Panc1 (cell line): Measurements from ENCODE around the gene MGAT5B.

Experiments used
- CTCF ChIP-seq: fragments of 450-650 bp; IDR thresholded peaks from 2 replicates; pipeline ENCODE4 v1.5.1; 2017; ENCODE audit warnings: mild to moderate bottlenecking
- TF ChIP-seq, protein P1 (sequence below), 2 experiments: IDR thresholded peaks; 2 replicates each; pipeline ENCODE4 v1.6.1; 2011 to 2012; ENCODE audit warnings: low read depth in 2 of 2, control low read depth in 1 of 2, low read length in 1 of 2, mild to moderate bottlenecking in 1 of 2, moderate library complexity in 1 of 2; ENCODE audit not compliant: insufficient read depth in 1 of 2

DNA sequence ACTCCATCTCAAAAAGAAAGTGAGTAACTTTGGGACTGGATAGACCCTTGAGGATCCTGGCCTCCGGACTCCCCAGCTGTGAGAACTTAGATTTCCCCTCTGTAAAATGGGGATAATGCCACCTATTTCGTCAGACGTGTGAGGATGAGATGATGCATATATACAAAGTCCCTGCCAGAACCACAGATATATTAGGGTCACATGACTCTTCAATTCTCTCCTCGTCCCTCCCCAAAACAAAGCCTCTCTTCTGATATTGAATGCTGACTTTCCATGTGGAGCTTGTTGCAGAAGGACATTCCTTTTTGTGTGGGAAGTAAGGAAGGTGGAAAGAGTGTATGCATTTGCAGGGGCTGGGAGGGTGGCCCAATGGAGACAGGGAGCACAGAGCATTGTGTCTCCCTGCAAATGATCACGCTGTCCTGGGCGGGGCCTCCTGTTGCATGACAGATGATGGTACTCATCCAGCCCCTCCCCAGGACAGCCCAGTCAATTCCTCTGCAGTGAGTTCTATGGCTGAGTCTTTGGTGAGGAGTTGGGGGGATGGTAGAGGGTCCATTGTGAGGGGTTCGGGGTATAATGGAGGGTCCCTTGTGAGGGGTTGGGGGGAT is 35.1 kb upstream of the MGAT5B start:
- TF ChIP-seq, protein P1, sequence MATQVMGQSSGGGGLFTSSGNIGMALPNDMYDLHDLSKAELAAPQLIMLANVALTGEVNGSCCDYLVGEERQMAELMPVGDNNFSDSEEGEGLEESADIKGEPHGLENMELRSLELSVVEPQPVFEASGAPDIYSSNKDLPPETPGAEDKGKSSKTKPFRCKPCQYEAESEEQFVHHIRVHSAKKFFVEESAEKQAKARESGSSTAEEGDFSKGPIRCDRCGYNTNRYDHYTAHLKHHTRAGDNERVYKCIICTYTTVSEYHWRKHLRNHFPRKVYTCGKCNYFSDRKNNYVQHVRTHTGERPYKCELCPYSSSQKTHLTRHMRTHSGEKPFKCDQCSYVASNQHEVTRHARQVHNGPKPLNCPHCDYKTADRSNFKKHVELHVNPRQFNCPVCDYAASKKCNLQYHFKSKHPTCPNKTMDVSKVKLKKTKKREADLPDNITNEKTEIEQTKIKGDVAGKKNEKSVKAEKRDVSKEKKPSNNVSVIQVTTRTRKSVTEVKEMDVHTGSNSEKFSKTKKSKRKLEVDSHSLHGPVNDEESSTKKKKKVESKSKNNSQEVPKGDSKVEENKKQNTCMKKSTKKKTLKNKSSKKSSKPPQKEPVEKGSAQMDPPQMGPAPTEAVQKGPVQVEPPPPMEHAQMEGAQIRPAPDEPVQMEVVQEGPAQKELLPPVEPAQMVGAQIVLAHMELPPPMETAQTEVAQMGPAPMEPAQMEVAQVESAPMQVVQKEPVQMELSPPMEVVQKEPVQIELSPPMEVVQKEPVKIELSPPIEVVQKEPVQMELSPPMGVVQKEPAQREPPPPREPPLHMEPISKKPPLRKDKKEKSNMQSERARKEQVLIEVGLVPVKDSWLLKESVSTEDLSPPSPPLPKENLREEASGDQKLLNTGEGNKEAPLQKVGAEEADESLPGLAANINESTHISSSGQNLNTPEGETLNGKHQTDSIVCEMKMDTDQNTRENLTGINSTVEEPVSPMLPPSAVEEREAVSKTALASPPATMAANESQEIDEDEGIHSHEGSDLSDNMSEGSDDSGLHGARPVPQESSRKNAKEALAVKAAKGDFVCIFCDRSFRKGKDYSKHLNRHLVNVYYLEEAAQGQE (IDR thresholded peaks at IDR 0.05; ENCODE audit: insufficient read depth in 1 of 2, low read depth in 2 of 2, low read length in 1 of 2), result no peak
- TF ChIP-seq CTCF, result no peak
